A549 (cell line): ENCODE measurements around the gene ZFAND6. TPM values are rescaled to one million over a fixed set of nuclear protein-coding genes. Genes with fewer than 3 reads are reported as not detected.
A peak's percentile ranks its signal among the peaks of the same experiment; 100 is the strongest.

ENCODE experiments used
- ATAC-seq, 2 experiments: fragments of 200-7000 bp in 1 of 2; fragments of >200 bp in 1 of 2; cut with Nextera tagmentation in 1 of 2; cut with Tn5 transposase in 1 of 2; 3 replicates each; pipeline versions ENCODE4 v1.8.0 to v1.9.1; 2018 to 2020; ENCODE audit warnings: mild to moderate bottlenecking in 1 of 2, moderate library complexity in 1 of 2
- CTCF ChIA-PET: fragments of 300-600 bp; sonication (Branson Sonifier 250); formaldehyde crosslinking; extraction: SDS; loops from one replicate; lab custom pipeline; 2021; ENCODE audit warnings: antibody characterized with exemption, inconsistent platforms; lab: Yijun Ruan, JAX
- POLR2A ChIA-PET: fragments of 350-600 bp; formaldehyde crosslinking; extraction: SDS; loops from one replicate; lab custom pipeline; 2021; ENCODE audit warnings: antibody characterized with exemption, inconsistent platforms; lab: Yijun Ruan, JAX
- DNase-seq, 2 experiments: peaks; one replicate each; pipeline versions ENCODE4 v3.0.0 to v3.0.0-alpha.2; 2011 to 2016; ENCODE audit warnings: low read depth in 1 of 2, low spot score in 1 of 2
- FAIRE-seq: peaks from 2 replicates; lab custom pipeline; 2011; peaks lifted over from hg19 to GRCh38; lab: Jason Lieb, UNC
- H3K27ac ChIP-seq, 2 experiments: fragments of >200 bp; sonication (Bioruptor Twin); formaldehyde crosslinking; 3 replicates each; pipeline ENCODE4 v1.5.1; 2016 to 2017
- H3K4me1 ChIP-seq: fragments of >200 bp; sonication (Bioruptor Twin); formaldehyde crosslinking; 3 replicates; pipeline ENCODE4 v1.6.1; 2016
- H3K4me2 ChIP-seq: fragments of >200 bp; sonication (Bioruptor Twin); formaldehyde crosslinking; 3 replicates; pipeline ENCODE4 v1.6.1; 2016
- H3K4me3 ChIP-seq: fragments of >200 bp; sonication (Bioruptor Twin); formaldehyde crosslinking; 3 replicates; pipeline ENCODE4 v1.5.1; 2016
- H3K9me3 ChIP-seq: fragments of >200 bp; sonication (Bioruptor Twin); formaldehyde crosslinking; 3 replicates; pipeline ENCODE4 v1.6.1; 2016
- BHLHE40 ChIP-seq: IDR thresholded peaks from 2 replicates; pipeline ENCODE4 v1.6.1; 2012; ENCODE audit warnings: low read depth, low read length, inconsistent platforms
- CBX2 ChIP-seq: fragments of 200-600 bp; sonication (generic); IDR thresholded peaks from 2 replicates; pipeline ENCODE4 v1.6.1; 2016; ENCODE audit warnings: low read depth, mild to moderate bottlenecking, borderline replicate concordance
- CEBPB ChIP-seq, 2 experiments: fragments of >200 bp in 1 of 2; sonication (Bioruptor Twin) in 1 of 2; formaldehyde crosslinking in 1 of 2; IDR thresholded peaks; 2 replicates each; pipeline ENCODE4 v1.6.1; 2012 to 2016
- CHD4 ChIP-seq: fragments of 200-600 bp; sonication (generic); IDR thresholded peaks from 2 replicates; pipeline ENCODE4 v1.6.1; 2016; ENCODE audit warnings: antibody characterized with exemption, mild to moderate bottlenecking, borderline replicate concordance
- EHF ChIP-seq: fragments of 250-450 bp; sonication (Bioruptor Pico); IDR thresholded peaks from 2 replicates; pipeline ENCODE4 v1.5.0; 2020; ENCODE audit warnings: mild to moderate bottlenecking
- FOXS1 ChIP-seq: fragments of 250-450 bp; sonication (Bioruptor Pico); IDR thresholded peaks from 2 replicates; pipeline ENCODE4 v1.5.0; 2020; ENCODE audit warnings: mild to moderate bottlenecking, moderate library complexity
- GATA3 ChIP-seq: IDR thresholded peaks from 2 replicates; pipeline ENCODE4 v1.6.1; 2012; ENCODE audit warnings: borderline replicate concordance
- HDAC2 ChIP-seq: fragments of 200-600 bp; sonication (generic); IDR thresholded peaks from 2 replicates; pipeline ENCODE4 v1.6.1; 2016
- HOXA7 ChIP-seq: fragments of 250-450 bp; sonication (Bioruptor Pico); IDR thresholded peaks from 2 replicates; pipeline ENCODE4 v1.5.0; 2020; ENCODE audit warnings: mild to moderate bottlenecking, moderate library complexity
- HOXB5 ChIP-seq: fragments of 250-450 bp; sonication (Bioruptor Pico); IDR thresholded peaks from 2 replicates; pipeline ENCODE4 v1.5.0; 2020; ENCODE audit warnings: mild to moderate bottlenecking, moderate library complexity
- JUNB ChIP-seq: fragments of >200 bp; sonication (Bioruptor Twin); formaldehyde crosslinking; IDR thresholded peaks from 2 replicates; pipeline ENCODE4 v1.6.1; 2016
- KDM1A ChIP-seq: fragments of 200-600 bp; sonication (generic); IDR thresholded peaks from 2 replicates; pipeline ENCODE4 v1.6.1; 2016; ENCODE audit warnings: low read depth, mild to moderate bottlenecking
- KDM5A ChIP-seq: fragments of 200-600 bp; sonication (generic); IDR thresholded peaks from 2 replicates; pipeline ENCODE4 v1.6.1; 2016; ENCODE audit warnings: antibody characterized with exemption, mild to moderate bottlenecking
- MAFK ChIP-seq: fragments of 450-650 bp; IDR thresholded peaks from 2 replicates; pipeline ENCODE4 v1.6.1; 2014; ENCODE audit not compliant: partially characterized antibody
- MAZ ChIP-seq: fragments of 150-350 bp; IDR thresholded peaks from 2 replicates; pipeline ENCODE4 v1.6.1; 2014; ENCODE audit warnings: antibody characterized with exemption, low read depth, low read length, borderline replicate concordance
- POLR2A ChIP-seq: IDR thresholded peaks from 2 replicates; pipeline ENCODE4 v1.6.1; 2012; ENCODE audit warnings: mild to moderate bottlenecking, low read length
- RARB ChIP-seq: fragments of 250-450 bp; sonication (Bioruptor Pico); IDR thresholded peaks from 2 replicates; pipeline ENCODE4 v1.8.0; 2021; ENCODE audit warnings: mild to moderate bottlenecking, moderate library complexity
- RNF2 ChIP-seq: fragments of 200-600 bp; sonication (generic); IDR thresholded peaks from 2 replicates; pipeline ENCODE4 v1.6.1; 2016; ENCODE audit warnings: low read depth, mild to moderate bottlenecking, antibody characterized with exemption, moderate library complexity, borderline replicate concordance
- SMC3 ChIP-seq: fragments of >200 bp; sonication (Bioruptor Twin); formaldehyde crosslinking; IDR thresholded peaks from 3 replicates; pipeline ENCODE4 v1.6.1; 2018; ENCODE audit warnings: inconsistent platforms
- WGBS: methylation state at CpG from one replicate; pipeline ENCODE4 v1.1.6; 2017; ENCODE audit errors: missing lambda C conversion rate; 5-methylcytosine and 5-hydroxymethylcytosine counted together
- polyA plus RNA-seq, 4 experiments: library from polyadenylated mRNA; depleted of rRNA in 3 of 4; stranded (reverse); fragments of >200 nt; fragmentation: RNase III in 1 of 4; extraction: RNeasy Plus Mini Kit Qiagen cat#74134 plus additional on column Dnase treatment in 1 of 4; gene quantifications; 2 replicates in 3 of 4; 3 replicates in 1 of 4; pipeline ENCODE4 v1.2.3, GENCODE V29; 2011 to 2017
- TF ChIP-seq, protein P1 (sequence below): IDR thresholded peaks from 2 replicates; pipeline ENCODE4 v1.6.1; 2012; ENCODE audit warnings: low read depth, borderline replicate concordance
- TF ChIP-seq, protein P2 (sequence below): IDR thresholded peaks from 2 replicates; pipeline ENCODE4 v1.6.1; 2012
- TF ChIP-seq, protein P3 (sequence below): fragments of 150-350 bp; IDR thresholded peaks from 2 replicates; pipeline ENCODE4 v1.6.1; 2014; ENCODE audit warnings: low read depth, mild to moderate bottlenecking, low read length
- TF ChIP-seq, protein P4 (sequence below): fragments of >200 bp; sonication (Bioruptor Twin); formaldehyde crosslinking; IDR thresholded peaks from 3 replicates; pipeline ENCODE4 v1.5.1; 2016
- TF ChIP-seq, protein P5 (sequence below): fragments of 250-450 bp; sonication (Bioruptor Pico); IDR thresholded peaks from 2 replicates; pipeline ENCODE4 v1.5.0; 2020; ENCODE audit warnings: low read depth, mild to moderate bottlenecking, moderate library complexity
- TF ChIP-seq, protein P6 (sequence below): fragments of 450-650 bp; IDR thresholded peaks from 2 replicates; pipeline ENCODE4 v1.6.1; 2014; ENCODE audit warnings: antibody characterized with exemption
- TF ChIP-seq, protein P7 (sequence below): fragments of 250-450 bp; sonication (Bioruptor Pico); IDR thresholded peaks from 2 replicates; pipeline ENCODE4 v1.5.0; 2021; ENCODE audit warnings: mild to moderate bottlenecking, moderate library complexity, borderline replicate concordance
- TF ChIP-seq, protein P8 (sequence below): fragments of >200 bp; sonication (Bioruptor Twin); formaldehyde crosslinking; IDR thresholded peaks from 3 replicates; pipeline ENCODE4 v1.6.1; 2016

ZFAND6 gene
- polyA plus RNA-seq, 2 of the 4 experiments (the other 2 are of a cell fraction) = 152 to 307 TPM

DNA sequence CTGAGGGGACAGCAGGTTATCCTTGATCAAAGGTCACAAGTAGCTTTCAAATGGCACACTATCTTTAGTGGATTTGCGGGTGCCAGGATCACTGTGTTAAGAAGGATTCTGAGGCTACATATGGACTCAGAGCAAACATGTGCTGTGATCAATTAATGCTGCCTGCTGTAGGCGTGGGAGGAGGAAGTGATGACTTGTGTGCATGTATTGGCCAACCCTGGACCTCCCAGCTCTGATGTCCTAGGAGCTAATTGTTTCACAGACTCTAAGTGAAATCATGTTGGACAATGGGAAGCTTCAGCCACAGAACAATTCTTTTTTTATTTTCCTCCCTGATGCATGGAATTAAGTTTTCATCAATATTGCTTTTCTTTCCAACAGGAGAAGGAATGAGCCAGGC lies 117.7 kb downstream of the ZFAND6 start:
- Histone ChIP-seq H3K4me3 (no peak overlapping the region), H3K27ac (no peak overlapping the region), H3K4me1 (peaks cover 13% of the 10 kb centered on the region), H3K4me2 (no peak overlapping the region), H3K9me3 (no peaks in the 10 kb centered on the region; the same call in 2 of the 3 replicates)
- DNase-seq (no peak), ATAC-seq (no peak), FAIRE-seq (no peak)
- WGBS = 91% methylated on average over 2 of the region's 2 CpGs
- TF ChIP-seq POLR2A = no peak
- TF ChIP-seq CBX2 = no peak
- no peak for TF ChIP-seq RARB (CRISPR knock-in tag)
- TF ChIP-seq, protein P1, sequence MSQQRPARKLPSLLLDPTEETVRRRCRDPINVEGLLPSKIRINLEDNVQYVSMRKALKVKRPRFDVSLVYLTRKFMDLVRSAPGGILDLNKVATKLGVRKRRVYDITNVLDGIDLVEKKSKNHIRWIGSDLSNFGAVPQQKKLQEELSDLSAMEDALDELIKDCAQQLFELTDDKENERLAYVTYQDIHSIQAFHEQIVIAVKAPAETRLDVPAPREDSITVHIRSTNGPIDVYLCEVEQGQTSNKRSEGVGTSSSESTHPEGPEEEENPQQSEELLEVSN = no peak
- no peak for TF ChIP-seq KDM5A
- TF ChIP-seq, protein P2, sequence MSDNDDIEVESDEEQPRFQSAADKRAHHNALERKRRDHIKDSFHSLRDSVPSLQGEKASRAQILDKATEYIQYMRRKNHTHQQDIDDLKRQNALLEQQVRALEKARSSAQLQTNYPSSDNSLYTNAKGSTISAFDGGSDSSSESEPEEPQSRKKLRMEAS = no peak
- TF ChIP-seq, protein P3, sequence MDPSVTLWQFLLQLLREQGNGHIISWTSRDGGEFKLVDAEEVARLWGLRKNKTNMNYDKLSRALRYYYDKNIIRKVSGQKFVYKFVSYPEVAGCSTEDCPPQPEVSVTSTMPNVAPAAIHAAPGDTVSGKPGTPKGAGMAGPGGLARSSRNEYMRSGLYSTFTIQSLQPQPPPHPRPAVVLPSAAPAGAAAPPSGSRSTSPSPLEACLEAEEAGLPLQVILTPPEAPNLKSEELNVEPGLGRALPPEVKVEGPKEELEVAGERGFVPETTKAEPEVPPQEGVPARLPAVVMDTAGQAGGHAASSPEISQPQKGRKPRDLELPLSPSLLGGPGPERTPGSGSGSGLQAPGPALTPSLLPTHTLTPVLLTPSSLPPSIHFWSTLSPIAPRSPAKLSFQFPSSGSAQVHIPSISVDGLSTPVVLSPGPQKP = no peak
- TF ChIP-seq, protein P4, sequence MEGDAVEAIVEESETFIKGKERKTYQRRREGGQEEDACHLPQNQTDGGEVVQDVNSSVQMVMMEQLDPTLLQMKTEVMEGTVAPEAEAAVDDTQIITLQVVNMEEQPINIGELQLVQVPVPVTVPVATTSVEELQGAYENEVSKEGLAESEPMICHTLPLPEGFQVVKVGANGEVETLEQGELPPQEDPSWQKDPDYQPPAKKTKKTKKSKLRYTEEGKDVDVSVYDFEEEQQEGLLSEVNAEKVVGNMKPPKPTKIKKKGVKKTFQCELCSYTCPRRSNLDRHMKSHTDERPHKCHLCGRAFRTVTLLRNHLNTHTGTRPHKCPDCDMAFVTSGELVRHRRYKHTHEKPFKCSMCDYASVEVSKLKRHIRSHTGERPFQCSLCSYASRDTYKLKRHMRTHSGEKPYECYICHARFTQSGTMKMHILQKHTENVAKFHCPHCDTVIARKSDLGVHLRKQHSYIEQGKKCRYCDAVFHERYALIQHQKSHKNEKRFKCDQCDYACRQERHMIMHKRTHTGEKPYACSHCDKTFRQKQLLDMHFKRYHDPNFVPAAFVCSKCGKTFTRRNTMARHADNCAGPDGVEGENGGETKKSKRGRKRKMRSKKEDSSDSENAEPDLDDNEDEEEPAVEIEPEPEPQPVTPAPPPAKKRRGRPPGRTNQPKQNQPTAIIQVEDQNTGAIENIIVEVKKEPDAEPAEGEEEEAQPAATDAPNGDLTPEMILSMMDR = no peak
- TF ChIP-seq CEBPB (IDR thresholded peaks at IDR 0.05) = no peak
- TF ChIP-seq FOXS1 (CRISPR knock-in tag) = no peak
- no peak for TF ChIP-seq HDAC2
- TF ChIP-seq, protein P5, sequence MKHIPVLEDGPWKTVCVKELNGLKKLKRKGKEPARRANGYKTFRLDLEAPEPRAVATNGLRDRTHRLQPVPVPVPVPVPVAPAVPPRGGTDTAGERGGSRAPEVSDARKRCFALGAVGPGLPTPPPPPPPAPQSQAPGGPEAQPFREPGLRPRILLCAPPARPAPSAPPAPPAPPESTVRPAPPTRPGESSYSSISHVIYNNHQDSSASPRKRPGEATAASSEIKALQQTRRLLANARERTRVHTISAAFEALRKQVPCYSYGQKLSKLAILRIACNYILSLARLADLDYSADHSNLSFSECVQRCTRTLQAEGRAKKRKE (CRISPR knock-in tag) = no peak
- TF ChIP-seq HOXB5 = no peak
- no peak for TF ChIP-seq GATA3
- TF ChIP-seq MAZ = no peak
- TF ChIP-seq, protein P6, sequence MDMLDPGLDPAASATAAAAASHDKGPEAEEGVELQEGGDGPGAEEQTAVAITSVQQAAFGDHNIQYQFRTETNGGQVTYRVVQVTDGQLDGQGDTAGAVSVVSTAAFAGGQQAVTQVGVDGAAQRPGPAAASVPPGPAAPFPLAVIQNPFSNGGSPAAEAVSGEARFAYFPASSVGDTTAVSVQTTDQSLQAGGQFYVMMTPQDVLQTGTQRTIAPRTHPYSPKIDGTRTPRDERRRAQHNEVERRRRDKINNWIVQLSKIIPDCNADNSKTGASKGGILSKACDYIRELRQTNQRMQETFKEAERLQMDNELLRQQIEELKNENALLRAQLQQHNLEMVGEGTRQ = no peak
- no peak for TF ChIP-seq SMC3
- TF ChIP-seq RNF2 = no peak
- ChIA-PET CTCF (interaction anchor here (0.6 to 1.4 kb wide), 3 partner anchors 87 to 837 kb away, joined by 3 to 4 read pairs (median 3); no protein-coding TSS in a partner anchor), POLR2A (no interaction called here)

DNA sequence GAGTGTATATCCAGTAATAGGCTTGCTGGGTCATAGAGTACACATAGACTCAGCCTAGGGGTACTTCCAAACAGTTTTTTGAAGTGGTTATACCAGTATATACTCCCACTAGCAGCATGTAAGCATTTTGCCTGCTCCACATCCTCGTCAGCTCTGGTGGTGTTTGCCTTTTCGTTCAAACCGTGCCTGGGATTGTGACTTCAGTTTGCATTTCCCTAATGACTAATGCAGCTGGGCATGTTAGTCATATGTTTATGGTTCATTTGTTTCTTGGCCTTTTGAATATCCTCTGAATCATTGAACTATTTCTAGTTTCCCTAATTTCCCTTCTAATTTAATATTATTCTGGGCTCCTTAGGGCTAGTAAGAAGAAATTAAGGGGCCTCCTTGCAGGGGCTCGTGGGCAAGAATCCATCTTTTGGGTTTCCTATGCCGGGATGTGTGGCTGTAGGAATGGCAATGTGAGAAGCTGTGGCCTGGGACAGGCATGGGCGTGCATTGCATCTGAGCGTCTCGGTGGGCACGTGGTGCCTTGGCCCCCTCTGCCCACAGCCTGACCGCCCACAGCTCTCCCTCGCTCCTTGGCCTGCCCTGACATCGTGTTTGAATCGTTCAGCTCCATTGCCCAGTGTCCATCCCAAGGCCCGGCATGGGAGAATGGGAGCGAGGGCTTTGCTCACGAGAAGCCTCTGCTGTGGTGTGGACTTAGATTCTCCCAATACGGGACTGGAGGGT lies 119.7 kb downstream of the ZFAND6 start:
- Histone ChIP-seq H3K4me2 (peak overlapping the region; percentile 53), H3K4me3 (no peak overlapping the region), H3K9me3 (no peaks in the 10 kb centered on the region; the same call in 2 of the 3 replicates), H3K27ac (peak overlapping the region in 1 of 2 experiments; percentile 68; a peak in 3 of 6 replicates), H3K4me1 (peaks cover 13% of the 10 kb centered on the region)
- peak; percentile 78 to 83 for DNase-seq
- POLR2A ChIA-PET = interaction anchor here (0.5 kb wide), 1 partner anchor 1190 kb away, joined by 3 read pairs; no protein-coding TSS in a partner anchor
- peak; percentile 67 to 82; a peak in 5 of 6 replicates for ATAC-seq
- 71% methylated on average over 17 of the region's 17 CpGs for WGBS
- FAIRE-seq = peak; percentile 98
- CTCF ChIA-PET = interaction anchor here (0.6 to 0.7 kb wide), 3 partner anchors 95 to 195 kb away, joined by 3 to 5 read pairs (median 3); no protein-coding TSS in a partner anchor
- TF ChIP-seq EHF (CRISPR knock-in tag) = no peak
- TF ChIP-seq CHD4 = no peak
- no peak for TF ChIP-seq MAFK
- TF ChIP-seq SMC3 = no peak
- 0 out of 2 replicates have a peak, but pooled peaks have one; percentile 33 for TF ChIP-seq BHLHE40
- no peak for TF ChIP-seq KDM1A
- TF ChIP-seq HOXA7 (CRISPR knock-in tag) = no peak
- no peak for TF ChIP-seq RNF2
- TF ChIP-seq, protein P7, sequence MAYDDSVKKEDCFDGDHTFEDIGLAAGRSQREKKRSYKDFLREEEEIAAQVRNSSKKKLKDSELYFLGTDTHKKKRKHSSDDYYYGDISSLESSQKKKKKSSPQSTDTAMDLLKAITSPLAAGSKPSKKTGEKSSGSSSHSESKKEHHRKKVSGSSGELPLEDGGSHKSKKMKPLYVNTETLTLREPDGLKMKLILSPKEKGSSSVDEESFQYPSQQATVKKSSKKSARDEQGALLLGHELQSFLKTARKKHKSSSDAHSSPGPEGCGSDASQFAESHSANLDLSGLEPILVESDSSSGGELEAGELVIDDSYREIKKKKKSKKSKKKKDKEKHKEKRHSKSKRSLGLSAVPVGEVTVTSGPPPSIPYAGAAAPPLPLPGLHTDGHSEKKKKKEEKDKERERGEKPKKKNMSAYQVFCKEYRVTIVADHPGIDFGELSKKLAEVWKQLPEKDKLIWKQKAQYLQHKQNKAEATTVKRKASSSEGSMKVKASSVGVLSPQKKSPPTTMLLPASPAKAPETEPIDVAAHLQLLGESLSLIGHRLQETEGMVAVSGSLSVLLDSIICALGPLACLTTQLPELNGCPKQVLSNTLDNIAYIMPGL = no peak
- TF ChIP-seq, protein P8, sequence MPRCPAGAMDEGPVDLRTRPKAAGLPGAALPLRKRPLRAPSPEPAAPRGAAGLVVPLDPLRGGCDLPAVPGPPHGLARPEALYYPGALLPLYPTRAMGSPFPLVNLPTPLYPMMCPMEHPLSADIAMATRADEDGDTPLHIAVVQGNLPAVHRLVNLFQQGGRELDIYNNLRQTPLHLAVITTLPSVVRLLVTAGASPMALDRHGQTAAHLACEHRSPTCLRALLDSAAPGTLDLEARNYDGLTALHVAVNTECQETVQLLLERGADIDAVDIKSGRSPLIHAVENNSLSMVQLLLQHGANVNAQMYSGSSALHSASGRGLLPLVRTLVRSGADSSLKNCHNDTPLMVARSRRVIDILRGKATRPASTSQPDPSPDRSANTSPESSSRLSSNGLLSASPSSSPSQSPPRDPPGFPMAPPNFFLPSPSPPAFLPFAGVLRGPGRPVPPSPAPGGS = no peak
- TF ChIP-seq RARB (CRISPR knock-in tag) = no peak
- TF ChIP-seq JUNB = peak; percentile 72
